GM21360 (cell line): ENCODE data around the gene DDX11.
"Not testable (repeated sequence)": the region's sequence is repeated elsewhere in the genome, so short reads cannot be mapped to it uniquely, and the experiment has no call there.

Source experiments
- ATAC-seq: cut with Tn5 transposase; IDR thresholded peaks from one replicate; pipeline ENCODE4 v1.9.1; 2021; ENCODE audit warnings: mild to moderate bottlenecking, moderate library complexity; ENCODE audit not compliant: unreplicated experiment

Gene DDX11

GRCh38 chr12:31066196-31066595, 7.5 kb upstream of the DDX11 start:
- not testable (repeated sequence) for ATAC-seq

GRCh38 chr12:31067656-31068055, 6.0 kb upstream of the DDX11 start:
- not testable (repeated sequence) for ATAC-seq

GRCh38 chr12:31070971-31071740, 2.5 kb upstream of the DDX11 start:
- ATAC-seq, result not testable (repeated sequence)

- not testable (repeated sequence) for ATAC-seq
These were observed 698 bp upstream of the DDX11 start for GRCh38 chr12:31072962-31073361.

GRCh38 chr12:31074333-31074874, 744 bp downstream of the DDX11 start:
- peak; percentile 50 for ATAC-seq

- not testable (repeated sequence) for ATAC-seq
These were observed 2.5 kb downstream of the DDX11 start for GRCh38 chr12:31076150-31076549.

GRCh38 chr12:31077095-31077494, 3.4 kb downstream of the DDX11 start:
- not testable (repeated sequence) for ATAC-seq

GRCh38 chr12:31077998-31078397, 4.3 kb downstream of the DDX11 start:
- not testable (repeated sequence) for ATAC-seq

GRCh38 chr12:31079421-31079820, 5.8 kb downstream of the DDX11 start:
- ATAC-seq, result not testable (repeated sequence)

GRCh38 chr12:31080221-31080620, 6.6 kb downstream of the DDX11 start:
- ATAC-seq, result not testable (repeated sequence)

GRCh38 chr12:31081274-31081673, 7.6 kb downstream of the DDX11 start:
- not testable (repeated sequence) for ATAC-seq

GRCh38 chr12:31084241-31084640, 10.6 kb downstream of the DDX11 start:
- ATAC-seq, result not testable (repeated sequence)

- not testable (repeated sequence) for ATAC-seq
These were observed 12.4 kb downstream of the DDX11 start for GRCh38 chr12:31086032-31086431.

- not testable (repeated sequence) for ATAC-seq
These were observed 13.8 kb downstream of the DDX11 start for GRCh38 chr12:31087486-31087885.

GRCh38 chr12:31087956-31088355, 14.3 kb downstream of the DDX11 start:
- not testable (repeated sequence) for ATAC-seq

- ATAC-seq, result no peak
These were observed 15.4 kb downstream of the DDX11 start for GRCh38 chr12:31089072-31089471.

- not testable (repeated sequence) for ATAC-seq
These were observed 18.0 kb downstream of the DDX11 start for GRCh38 chr12:31091629-31092028.

GRCh38 chr12:31092718-31093117, 19.1 kb downstream of the DDX11 start:
- not testable (repeated sequence) for ATAC-seq

GRCh38 chr12:31095080-31095860, 21.6 kb downstream of the DDX11 start:
- not testable (repeated sequence) for ATAC-seq

GRCh38 chr12:31096251-31097065, 22.8 kb downstream of the DDX11 start:
- ATAC-seq, result not testable (repeated sequence)

- ATAC-seq, result not testable (repeated sequence)
These were observed 24.2 kb downstream of the DDX11 start for GRCh38 chr12:31097819-31098218.
